H1 (cell line): ENCODE data around the gene CERS5. TPM values are rescaled to one million over a fixed set of nuclear protein-coding genes. Genes with fewer than 3 reads are reported as not detected.

ENCODE experiments used
- CTCF ChIA-PET: fragments of 300-600 bp; sonication (Branson Sonifier 250); formaldehyde crosslinking; loops from one replicate; lab custom pipeline; 2021; ENCODE audit not compliant: partially characterized antibody; lab: Charles Lee
- POLR2A ChIA-PET: fragments of 300-600 bp; sonication (Branson Sonifier 250); formaldehyde crosslinking; loops from one replicate; lab custom pipeline; 2021; ENCODE audit warnings: inconsistent platforms; ENCODE audit not compliant: partially characterized antibody; lab: Charles Lee
- DNase-seq, 2 experiments: peaks; one replicate each; pipeline versions ENCODE4 v3.0.0 to v3.0.0-alpha.2; 2010 to 2022; ENCODE audit warnings: low spot score in 2 of 2, low read depth in 1 of 2, mixed read lengths in 1 of 2
- FAIRE-seq: peaks from 2 replicates; lab custom pipeline; 2011; peaks lifted over from hg19 to GRCh38; lab: Jason Lieb, UNC
- H2AFZ ChIP-seq: 2 replicates; pipeline ENCODE4 v1.8.1; 2012; ENCODE audit warnings: low read length, inconsistent platforms
- H2AK5ac ChIP-seq: 2 replicates; pipeline ENCODE4 v1.6.1; 2013; ENCODE audit warnings: low read depth, low read length
- H2BK120ac ChIP-seq: replicated peaks from 2 replicates; pipeline ENCODE3; 2013; ENCODE audit warnings: low read depth, low read length, inconsistent platforms
- H2BK12ac ChIP-seq: 2 replicates; pipeline ENCODE4 v1.6.1; 2013; ENCODE audit warnings: low read depth, low read length
- H2BK15ac ChIP-seq: 2 replicates; pipeline ENCODE4 v1.6.1; 2013; ENCODE audit warnings: low read length
- H2BK20ac ChIP-seq: 2 replicates; pipeline ENCODE4 v1.6.1; 2013; ENCODE audit warnings: low read length
- H2BK5ac ChIP-seq: 2 replicates; pipeline ENCODE4 v1.6.1; 2013; ENCODE audit warnings: low read depth, low read length
- H3K14ac ChIP-seq: 2 replicates; pipeline ENCODE4 v1.6.1; 2013; ENCODE audit warnings: inconsistent platforms; ENCODE audit not compliant: insufficient read length
- H3K18ac ChIP-seq: 2 replicates; pipeline ENCODE4 v1.6.1; 2013; ENCODE audit warnings: low read length; ENCODE audit errors: extremely low read depth
- H3K23ac ChIP-seq: 2 replicates; pipeline ENCODE4 v1.6.1; 2013; ENCODE audit warnings: inconsistent platforms; ENCODE audit not compliant: insufficient read length
- H3K23me2 ChIP-seq: 2 replicates; pipeline ENCODE4 v1.6.1; 2013; ENCODE audit warnings: low read depth, low read length
- H3K27ac ChIP-seq: 2 replicates; pipeline ENCODE4 v1.6.1; 2011; ENCODE audit warnings: low read depth, low read length, inconsistent platforms
- H3K27me3 ChIP-seq, 4 experiments: replicated peaks in 1 of 4; 1 replicate in 1 of 4; 2 replicates in 3 of 4; pipeline versions ENCODE4 v1.6.1 to v1.8.1; 2011 to 2013; ENCODE audit warnings: low read length in 3 of 4, mild to moderate bottlenecking in 3 of 4, inconsistent platforms in 2 of 4, mixed read lengths in 2 of 4, moderate library complexity in 1 of 4; ENCODE audit not compliant: control insufficient read depth in 3 of 4, insufficient read depth in 3 of 4; ENCODE audit errors: extremely low read depth in 1 of 4
- H3K36me3 ChIP-seq, 4 experiments: 2 replicates each; pipeline versions ENCODE4 v1.6.1 to v1.8.1; 2011 to 2013; ENCODE audit warnings: mild to moderate bottlenecking in 4 of 4, low read length in 3 of 4, moderate library complexity in 2 of 4, control low read depth in 1 of 4, inconsistent platforms in 1 of 4; ENCODE audit not compliant: insufficient read depth in 4 of 4, control insufficient read depth in 2 of 4
- H3K4ac ChIP-seq: replicated peaks from 2 replicates; pipeline ENCODE3; 2013; ENCODE audit warnings: low read length, low read depth, mixed read lengths, inconsistent platforms; ENCODE audit not compliant: insufficient read length
- H3K4me1 ChIP-seq, 4 experiments: replicated peaks in 1 of 4; 1 replicate in 1 of 4; 2 replicates in 3 of 4; pipeline versions ENCODE4 v1.6.1 to v1.8.1; 2011 to 2013; ENCODE audit warnings: low read length in 3 of 4, inconsistent platforms in 2 of 4, mixed read lengths in 1 of 4; ENCODE audit not compliant: insufficient read depth in 4 of 4, control insufficient read depth in 3 of 4
- H3K4me2 ChIP-seq, 2 experiments: 2 replicates each; pipeline versions ENCODE4 v1.6.1 to v1.8.1; 2011 to 2013; ENCODE audit warnings: low read depth in 2 of 2, low read length in 2 of 2, control low read depth in 1 of 2, inconsistent platforms in 1 of 2, mild to moderate bottlenecking in 1 of 2; ENCODE audit not compliant: insufficient read depth in 1 of 2
- H3K4me3 ChIP-seq, 4 experiments: fragments of 200-600, 300-600 bp in 1 of 4; sonication (generic), shearing (Covaris generic), sonication (Bioruptor Twin) in 1 of 4; 2 replicates each; pipeline versions ENCODE4 v1.5.1 to v1.8.1; 2011 to 2016; ENCODE audit warnings: low read length in 4 of 4, low read depth in 3 of 4, control low read depth in 2 of 4, inconsistent platforms in 2 of 4, mild to moderate bottlenecking in 2 of 4, mixed read lengths in 1 of 4, moderate library complexity in 1 of 4; ENCODE audit not compliant: insufficient read depth in 2 of 4; ENCODE audit errors: extremely low read depth in 1 of 4
- H3K56ac ChIP-seq: replicated peaks from 2 replicates; pipeline ENCODE3; 2013; ENCODE audit warnings: low read depth, mild to moderate bottlenecking, mixed read lengths, low read length, inconsistent platforms; ENCODE audit not compliant: insufficient read length
- H3K79me1 ChIP-seq: 2 replicates; pipeline ENCODE4 v1.6.1; 2013; ENCODE audit warnings: low read depth, low read length, control low read depth
- H3K79me2 ChIP-seq, 2 experiments: 2 replicates each; pipeline versions ENCODE4 v1.6.1 to v1.8.1; 2012 to 2013; ENCODE audit warnings: low read length in 2 of 2, mild to moderate bottlenecking in 2 of 2, inconsistent platforms in 1 of 2; ENCODE audit not compliant: insufficient read depth in 2 of 2, control insufficient read depth in 1 of 2
- H3K9ac ChIP-seq, 4 experiments: replicated peaks in 1 of 4; 1 replicate in 1 of 4; 2 replicates in 3 of 4; pipeline versions ENCODE4 v1.6.1 to v1.8.1; 2011 to 2013; ENCODE audit warnings: low read depth in 3 of 4, low read length in 3 of 4, control low read depth in 2 of 4, mild to moderate bottlenecking in 2 of 4, moderate library complexity in 2 of 4, inconsistent platforms in 1 of 4; ENCODE audit errors: extremely low read depth in 1 of 4
- H3K9me3 ChIP-seq, 2 experiments: 2 replicates each; pipeline versions ENCODE4 v1.6.1 to v1.8.1; 2012 to 2013; ENCODE audit warnings: mild to moderate bottlenecking in 2 of 2, moderate library complexity in 2 of 2, control low read depth in 1 of 2, inconsistent platforms in 1 of 2, low read depth in 1 of 2, low read length in 1 of 2, mixed read lengths in 1 of 2; ENCODE audit not compliant: insufficient read depth in 2 of 2
- H4K20me1 ChIP-seq, 2 experiments: replicated peaks in 1 of 2; 2 replicates each; pipeline versions ENCODE3 to v1.8.1; 2011 to 2013; ENCODE audit warnings: inconsistent platforms in 2 of 2, low read length in 2 of 2, mild to moderate bottlenecking in 1 of 2; ENCODE audit not compliant: insufficient read depth in 2 of 2, control insufficient read depth in 1 of 2
- H4K5ac ChIP-seq: 2 replicates; pipeline ENCODE4 v1.6.1; 2013; ENCODE audit warnings: low read length, low read depth, mixed read lengths, inconsistent platforms; ENCODE audit not compliant: insufficient read length
- H4K8ac ChIP-seq: 2 replicates; pipeline ENCODE4 v1.8.0; 2013; ENCODE audit warnings: mild to moderate bottlenecking, moderate library complexity, low read length, inconsistent platforms; ENCODE audit not compliant: insufficient read depth; ENCODE audit errors: extremely low read depth
- H4K91ac ChIP-seq: replicated peaks from 2 replicates; pipeline ENCODE3; 2013; ENCODE audit warnings: low read length, mixed read lengths, inconsistent platforms; ENCODE audit not compliant: insufficient read length
- ASH2L ChIP-seq: fragments of 200-600, 300-600 bp; sonication (generic); IDR thresholded peaks from one replicate; pipeline ENCODE4 v1.7.1; 2017; ENCODE audit warnings: low read length
- CHD1 ChIP-seq: IDR thresholded peaks from 2 replicates; pipeline ENCODE4 v1.6.1; 2012; ENCODE audit warnings: low read depth, low read length, improper control_type of control experiment
- JUN ChIP-seq: IDR thresholded peaks from 2 replicates; pipeline ENCODE4 v1.6.1; 2011; ENCODE audit warnings: low read depth, mild to moderate bottlenecking, improper control_type of control experiment, low read length
- KDM1A ChIP-seq: fragments of 200-600, 300-600 bp; sonication (generic); IDR thresholded peaks from 2 replicates; pipeline ENCODE4 v1.7.1; 2016; ENCODE audit warnings: mild to moderate bottlenecking, low read length, borderline replicate concordance
- KDM5A ChIP-seq: fragments of 200-600 bp; IDR thresholded peaks from 2 replicates; pipeline ENCODE4 v1.7.1; 2012; ENCODE audit warnings: mild to moderate bottlenecking, low read length, inconsistent platforms, mixed read lengths
- SIN3A ChIP-seq, 2 experiments: IDR thresholded peaks in 1 of 2; conservative IDR thresholded peaks in 1 of 2; 2 replicates each; pipeline ENCODE4 v1.6.1; 2011 to 2012; ENCODE audit warnings: low read length in 2 of 2, improper control_type of control experiment in 1 of 2, low read depth in 1 of 2, mild to moderate bottlenecking in 1 of 2
- SIX5 ChIP-seq: IDR thresholded peaks from 2 replicates; pipeline ENCODE4 v1.6.1; 2011; ENCODE audit warnings: mild to moderate bottlenecking, low read depth, low read length
- TAF1 ChIP-seq: IDR thresholded peaks from 2 replicates; pipeline ENCODE4 v1.6.1; 2011; ENCODE audit warnings: mild to moderate bottlenecking, low read depth, low read length
- WGBS, 2 experiments: shearing (Covaris generic) in 1 of 2; methylation state at CpG; one replicate each; pipeline versions ENCODE4 v1.1.6 to v1.1.7; 2013 to 2015; ENCODE audit warnings: low lambda C conversion rate in 2 of 2, mixed read lengths in 2 of 2, inconsistent platforms in 1 of 2, low coverage in 1 of 2, missing lambda C conversion rate in 1 of 2; ENCODE audit not compliant: insufficient replicate concordance in 2 of 2, insufficient coverage in 1 of 2, insufficient read length in 1 of 2; ENCODE audit errors: extremely low coverage in 1 of 2, missing lambda C conversion rate in 1 of 2; 5-methylcytosine and 5-hydroxymethylcytosine counted together
- polyA plus RNA-seq, 7 experiments: library from polyadenylated mRNA; depleted of rRNA in 3 of 7; stranded (reverse) in 5 of 7; unstranded in 2 of 7; fragments of >200 nt in 5 of 7; fragments of 200-250 nt in 2 of 7; gene quantifications; 1 replicate in 5 of 7; 2 replicates in 1 of 7; 4 replicates in 1 of 7; pipeline versions ENCODE4 v1.2.1 to v1.2.3, GENCODE V29; 2011 to 2013; ENCODE audit warnings: missing spikeins in 2 of 7, mixed read lengths in 2 of 7
- total RNA-seq: library from RNA; stranded (reverse); fragmentation: NEBNext Ultra II Directional; extraction: Animal tissue kit (Norgen Biotek cat#: 25700); gene quantifications from 2 replicates; pipeline ENCODE4 v1.2.1, GENCODE V29; 2021

Gene CERS5
- total and polyA plus RNA-seq, 2 of the 8 experiments (the other 6 are each of a cell fraction or from before 2014, with no cell fraction given), result 69.2 to 119 TPM

- Histone ChIP-seq H3K4me2 (peak overlapping the region; percentile 68 to 71), H3K4me3 (peak overlapping the region; percentile 6 to 55 (median 20); a peak in 5 of 8 replicates), H3K4ac (no peak overlapping the region), H3K27ac (no peak overlapping the region), H3K27me3 (no peaks in the 10 kb centered on the region), H3K79me2 (peaks cover 0 to 13% of the 10 kb centered on the region in 2 experiments; a peak in 2 of 4 replicates), H2BK12ac (peak overlapping the region; percentile 19; the same call in 1 of the 2 replicates), H2BK120ac (no peak overlapping the region), H2BK20ac (no peak overlapping the region), H2BK5ac (no peak overlapping the region), H3K36me3 (no peaks in the 10 kb centered on the region), H2BK15ac (no peak overlapping the region), H3K23me2 (peaks cover 8% of the 10 kb centered on the region), H3K4me1 (peaks cover 10 to 15% (median 12%) of the 10 kb centered on the region in 4 experiments), H2AK5ac (no peak overlapping the region), H3K79me1 (no peaks in the 10 kb centered on the region; the same call in 1 of the 2 replicates), H2AFZ (peak overlapping the region; percentile 47; the same call in 1 of the 2 replicates), H3K56ac (no peak overlapping the region), H3K18ac (peak overlapping the region; percentile 68; the same call in 1 of the 2 replicates), H4K20me1 (peaks cover 0 to 2% of the 10 kb centered on the region in 2 experiments), H4K91ac (no peak overlapping the region), H4K5ac (no peak overlapping the region), H3K14ac (no peak overlapping the region), H4K8ac (no peak overlapping the region), H3K9ac (no peak overlapping the region), H3K23ac (no peak overlapping the region), H3K9me3 (no peaks in the 10 kb centered on the region)
- TF ChIP-seq ASH2L (no peak), TAF1 (no peak), SIX5 (no peak), JUN (no peak), KDM1A (0 out of 2 replicates have a peak, but pooled peaks have one; percentile 19), CHD1 (no peak), KDM5A (no peak), SIN3A (conservative IDR thresholded peaks at IDR 0.05 in 1 of 2, IDR thresholded peaks at IDR 0.05 in 1 of 2; ENCODE audit: low read depth in 1 of 2, low read length in 2 of 2) (no peak)
- DNase-seq (no peak), FAIRE-seq (no peak)
- CTCF ChIA-PET, result interaction anchor here (0.5 to 32.9 kb wide), 33 partner anchors 8 to 653 kb away, joined by 3 to 625 read pairs (median 4); partner anchors contain the start of genes ATF1, CERS5, GPD1 and LIMA1
- POLR2A ChIA-PET, result interaction anchor here (0.8 to 27.1 kb wide), 11 partner anchors 10 to 368 kb away, joined by 3 to 457 read pairs (median 14); partner anchors contain the start of genes CERS5, GPD1 and SMARCD1
- WGBS, 2 experiments, result 8% methylated on average over 16 of the region's 19 CpGs; no CpG with 5 or more reads in 1 of the 2 experiments
Observed at GRCh38 chr12:50111395-50111692, 55.8 kb downstream of the CERS5 start.
